Left ventricle myocardium superior (tissue), 1 donor: ENCODE results near the gene RAP1A. TPM values are rescaled to one million over a fixed set of nuclear protein-coding genes. Genes with fewer than 3 reads are reported as not detected.

Experiments used
- ATAC-seq: fragments of 200-7000 bp; cut with Tn5 transposase; one replicate; pipeline ENCODE4 v1.9.1; 2020; ENCODE audit warnings: mild to moderate bottlenecking, moderate library complexity
- DNase-seq: peaks from one replicate; pipeline ENCODE4 v3.0.0-alpha.2; 2020
- intact Hi-C: fragments of 100-400 bp; cut with micrococcal nuclease; formaldehyde crosslinking; loops from one replicate; pipeline ENCODE4 v1.11.0; 2022
- total RNA-seq: library from RNA; stranded (reverse); fragmentation: NEBNext Ultra II Directional; extraction: Animal tissue kit (Norgen Biotek cat#: 25700); gene quantifications from one replicate; pipeline ENCODE4 v1.2.1, GENCODE V29; 2021
- donor health status: DM: no; HTN: yes; CAD: no; lungs with severe emphysema.

RAP1A gene
- total RNA-seq, 1 donor from 2014 or later = 102 TPM

DNA sequence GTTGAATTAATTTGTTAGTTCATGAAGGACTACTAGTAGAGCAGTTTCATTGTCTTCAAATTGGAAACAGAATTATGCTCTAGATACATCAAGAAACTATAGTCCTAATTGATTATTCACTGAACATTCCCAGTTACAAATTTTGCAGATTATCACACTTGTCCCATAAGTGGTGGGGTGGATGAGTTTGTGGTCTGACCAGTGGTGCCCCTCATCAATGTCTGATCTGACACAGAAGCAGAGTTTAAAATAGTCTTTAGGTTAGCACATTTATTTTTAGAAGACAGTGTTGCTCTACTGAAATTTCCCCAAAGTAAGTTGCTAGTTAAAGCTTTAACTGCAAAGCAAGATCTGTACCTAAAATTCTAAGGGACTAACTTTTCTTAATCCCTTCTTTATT lies 76.7 kb downstream of the RAP1A start:
- intact Hi-C loops = no loop called here
- ATAC-seq = no peak

DNA sequence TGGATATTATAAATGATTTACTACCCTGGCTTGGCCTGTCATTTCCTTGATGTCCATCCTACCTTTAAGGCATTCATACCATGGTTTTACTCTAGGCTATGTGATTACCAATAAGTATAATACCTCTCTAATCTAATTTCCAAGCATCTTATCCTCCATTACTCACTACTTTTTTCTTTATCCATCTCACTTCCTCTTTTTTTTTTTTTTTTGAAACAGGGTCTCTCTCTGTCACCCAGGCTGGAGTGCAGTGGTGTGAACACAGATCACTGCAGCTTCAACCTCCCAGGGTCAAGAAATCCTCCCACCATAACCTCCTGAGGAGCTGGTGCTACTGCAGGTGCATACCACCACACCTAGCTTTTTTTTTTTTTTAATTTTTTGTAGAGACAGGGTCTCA lies 79.7 kb downstream of the RAP1A start:
- ATAC-seq (no peak), DNase-seq (no peak)
- intact Hi-C loops = no loop called here

More for the DNA sequence above, 76.7 kb downstream of the RAP1A start:
- no peak for DNase-seq

DNA sequence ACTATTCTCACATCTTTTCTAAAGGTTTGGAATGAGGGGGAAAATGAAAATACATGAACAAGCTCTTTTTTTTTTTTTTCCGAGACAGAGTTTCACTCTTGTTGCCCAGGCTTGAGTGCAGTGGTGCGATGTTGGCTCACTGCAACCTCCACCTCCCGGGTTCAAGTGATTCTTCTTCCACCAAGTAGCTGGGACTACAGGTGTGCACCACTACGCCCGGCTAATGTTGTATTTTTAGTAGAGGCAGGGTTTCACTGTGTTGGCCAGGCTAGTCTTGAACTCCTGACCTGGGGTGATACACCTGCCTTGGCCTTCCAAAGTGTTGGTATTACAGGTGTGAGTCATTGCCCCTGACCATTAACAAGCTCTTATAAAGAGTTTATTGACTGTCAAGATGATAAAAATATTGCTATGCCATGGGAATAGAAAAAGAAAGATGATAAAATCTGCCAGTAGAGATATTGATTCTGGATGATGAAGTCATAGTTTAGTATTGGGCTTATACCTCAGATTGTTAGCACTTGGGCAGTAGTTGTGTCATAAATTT lies 83.0 kb downstream of the RAP1A start:
- no peak for DNase-seq
- intact Hi-C loops = no loop called here
- no peak for ATAC-seq

DNA sequence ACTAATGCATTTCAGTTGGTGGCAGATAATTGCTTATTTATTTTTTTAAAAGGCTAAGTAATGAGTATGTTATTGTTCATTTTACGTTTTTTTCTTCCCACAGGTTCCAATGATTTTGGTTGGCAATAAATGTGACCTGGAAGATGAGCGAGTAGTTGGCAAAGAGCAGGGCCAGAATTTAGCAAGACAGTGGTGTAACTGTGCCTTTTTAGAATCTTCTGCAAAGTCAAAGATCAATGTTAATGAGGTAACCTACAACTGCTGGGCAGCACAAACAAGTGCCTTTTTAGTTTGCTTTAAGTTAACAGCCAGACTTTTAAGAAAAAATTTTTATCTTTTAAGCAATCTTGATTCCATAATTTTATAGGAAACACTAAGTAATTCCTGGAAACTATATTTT lies 84.7 kb downstream of the RAP1A start:
- ATAC-seq (no peak), DNase-seq (no peak)
- intact Hi-C loops = no loop called here

DNA sequence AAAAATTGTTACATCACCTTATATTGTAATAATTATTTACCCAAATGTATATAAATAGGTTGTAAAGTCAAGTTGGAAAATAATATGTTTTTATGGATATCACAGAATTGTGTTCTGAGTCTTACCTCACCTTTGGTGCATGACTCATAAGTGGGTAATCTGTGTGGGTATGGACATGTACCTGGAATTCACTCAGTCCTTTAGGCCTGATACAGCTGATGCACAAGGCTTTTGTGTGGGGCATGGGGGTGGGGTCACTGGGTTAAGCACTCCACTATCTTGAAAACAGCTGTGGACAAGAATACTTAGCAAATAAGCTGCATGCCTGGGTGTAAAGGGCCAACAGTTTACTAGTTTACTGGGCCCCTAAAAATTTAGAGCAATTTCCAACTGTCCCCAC lies 85.2 kb downstream of the RAP1A start:
- no peak for DNase-seq
- intact Hi-C loops = no loop called here
- ATAC-seq = no peak

DNA sequence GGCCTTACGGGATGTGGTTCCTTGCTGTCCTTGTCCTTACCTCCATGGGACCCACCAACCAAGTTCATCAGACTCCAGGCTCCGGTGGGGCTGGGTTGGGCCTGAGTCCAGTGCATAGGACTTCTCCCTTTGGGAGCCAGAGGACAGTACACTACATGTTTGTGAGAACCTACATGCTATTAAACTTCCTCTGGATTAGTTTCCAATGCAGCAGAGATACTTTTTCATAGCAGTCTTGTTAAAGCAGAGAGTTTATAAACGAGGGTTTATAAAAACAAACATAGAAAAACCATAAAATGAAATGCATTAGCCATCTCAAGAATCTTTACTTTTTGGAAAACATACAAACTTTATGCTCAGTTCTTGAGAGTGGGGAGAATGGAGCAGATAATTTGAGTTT lies 86.3 kb downstream of the RAP1A start:
- intact Hi-C loops = no loop called here
- no peak for DNase-seq
- no peak for ATAC-seq

DNA sequence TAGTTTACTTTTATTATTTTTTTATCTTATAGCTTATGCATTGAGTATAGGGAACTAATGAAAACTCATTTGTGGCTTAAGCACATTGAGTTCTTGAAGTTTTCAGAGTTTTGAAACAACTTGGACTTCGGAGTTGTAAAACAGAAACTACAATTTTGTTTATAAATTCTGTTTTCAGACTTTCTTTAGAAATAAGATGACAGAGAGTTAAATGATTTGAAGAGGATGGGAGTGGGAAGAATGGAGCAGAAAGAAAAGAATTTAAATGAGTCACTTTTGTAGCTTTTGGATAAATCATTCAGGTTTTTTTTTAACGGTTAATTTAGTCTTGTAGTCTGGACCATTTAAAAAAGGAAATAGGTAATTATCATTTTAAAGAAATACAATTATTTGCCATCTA lies 87.3 kb downstream of the RAP1A start:
- ATAC-seq (no peak), DNase-seq (no peak)
- intact Hi-C loops = no loop called here

DNA sequence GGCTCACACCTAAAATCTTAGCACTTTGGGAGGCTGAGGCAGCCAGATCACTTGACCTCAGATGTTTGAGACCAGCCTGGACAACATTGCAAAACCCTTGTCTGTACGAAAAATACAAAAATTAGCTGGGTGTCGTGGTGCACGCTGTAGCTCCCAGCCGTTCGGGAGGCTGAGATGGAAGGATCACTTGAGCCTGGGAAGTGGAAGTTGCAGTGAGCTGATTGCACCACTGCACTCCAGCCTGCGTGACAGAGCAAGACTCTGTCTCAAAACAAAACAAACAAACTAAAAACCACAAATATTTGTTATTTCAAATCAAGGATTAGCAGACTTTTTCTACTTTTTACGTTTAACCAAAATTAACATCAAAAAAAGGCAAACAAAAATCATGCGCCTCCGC lies 88.3 kb downstream of the RAP1A start:
- intact Hi-C loops = no loop called here
- DNase-seq = no peak

DNA sequence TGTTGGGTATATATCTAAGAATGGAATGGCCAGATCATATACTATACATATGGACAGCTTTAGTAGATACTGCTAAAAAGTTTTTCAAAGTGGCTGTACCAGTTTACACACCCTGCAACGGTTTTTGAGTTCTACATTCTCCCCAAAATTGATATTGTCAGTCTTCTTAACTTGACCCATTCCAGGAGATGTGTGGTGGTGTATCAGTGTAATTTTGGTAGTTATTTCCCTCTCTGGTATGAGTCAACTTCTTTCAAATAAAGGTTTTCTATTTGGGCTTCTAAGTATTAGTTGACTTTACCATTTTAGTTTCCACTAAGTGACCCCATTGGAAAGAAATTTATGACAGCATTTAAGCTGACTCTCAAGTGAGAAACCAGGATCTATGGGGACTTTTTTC lies 90.4 kb downstream of the RAP1A start:
- ATAC-seq = no peak
- intact Hi-C loops = loop anchor here (5.0 kb wide), 1 partner anchor 37 kb away; no protein-coding TSS in a partner anchor
- DNase-seq = no peak

More for the DNA sequence above, 88.3 kb downstream of the RAP1A start:
- ATAC-seq = no peak

DNA sequence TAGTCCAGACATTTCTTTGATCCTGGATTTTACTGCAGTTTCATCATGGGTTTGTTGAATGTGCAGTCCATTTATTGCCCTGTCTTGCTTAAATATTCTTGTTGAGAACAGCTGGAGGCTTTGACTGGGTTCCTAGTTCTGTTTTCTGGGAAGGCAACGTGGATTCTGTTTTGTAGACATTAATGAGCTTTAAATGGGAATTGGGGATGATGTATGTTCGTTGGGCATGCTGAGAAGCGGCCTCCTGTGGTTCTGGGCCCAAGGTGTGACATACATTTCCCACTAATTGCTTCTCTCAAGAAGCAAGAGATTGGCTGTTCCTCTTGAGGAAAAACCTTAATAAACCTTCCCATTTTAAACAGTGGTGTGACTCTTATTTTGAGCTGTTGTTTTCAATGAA lies 96.7 kb downstream of the RAP1A start:
- ATAC-seq (no peak), DNase-seq (no peak)
- intact Hi-C loops = no loop called here

DNA sequence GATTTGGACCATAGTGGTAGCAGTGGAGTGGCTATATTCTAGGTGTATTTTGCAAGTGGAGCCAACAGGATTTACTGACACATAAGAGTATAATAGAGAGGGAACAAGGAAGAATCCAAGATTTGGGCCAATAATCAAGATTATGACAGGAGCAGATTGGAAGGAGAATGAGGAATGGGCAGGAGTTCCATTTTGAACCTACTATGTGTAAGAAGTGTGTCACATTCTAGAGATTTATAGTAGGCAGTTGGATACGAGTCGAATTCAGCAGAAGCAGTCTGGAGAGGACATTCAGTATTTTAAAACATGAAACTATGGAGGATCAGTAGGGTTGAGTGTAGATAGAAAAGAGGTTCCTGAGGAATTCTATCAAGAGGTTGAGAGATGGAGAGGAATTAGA lies 97.9 kb downstream of the RAP1A start:
- DNase-seq (no peak), ATAC-seq (no peak)
- intact Hi-C loops = no loop called here

DNA sequence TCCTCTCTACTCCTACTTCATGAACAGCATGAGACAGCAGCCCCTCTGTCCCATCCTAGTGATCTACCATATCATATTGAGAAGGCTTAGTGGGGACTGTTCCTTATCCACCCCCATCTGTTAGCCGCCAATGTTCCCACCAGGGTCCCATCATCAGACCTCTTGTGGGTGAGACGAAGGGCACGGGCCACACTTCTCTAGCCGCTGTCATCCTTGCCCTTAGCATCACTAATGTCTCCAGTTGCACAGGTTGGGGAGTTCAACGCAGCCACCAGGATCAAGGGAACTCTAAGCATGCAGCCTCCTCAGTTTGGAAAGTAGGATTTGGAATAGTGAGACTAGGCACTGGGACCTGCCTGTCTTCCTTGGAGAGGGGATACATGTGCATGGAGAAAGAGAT lies 99.5 kb downstream of the RAP1A start:
- ATAC-seq (no peak), DNase-seq (peak; percentile 25)
- intact Hi-C loops = no loop called here

DNA sequence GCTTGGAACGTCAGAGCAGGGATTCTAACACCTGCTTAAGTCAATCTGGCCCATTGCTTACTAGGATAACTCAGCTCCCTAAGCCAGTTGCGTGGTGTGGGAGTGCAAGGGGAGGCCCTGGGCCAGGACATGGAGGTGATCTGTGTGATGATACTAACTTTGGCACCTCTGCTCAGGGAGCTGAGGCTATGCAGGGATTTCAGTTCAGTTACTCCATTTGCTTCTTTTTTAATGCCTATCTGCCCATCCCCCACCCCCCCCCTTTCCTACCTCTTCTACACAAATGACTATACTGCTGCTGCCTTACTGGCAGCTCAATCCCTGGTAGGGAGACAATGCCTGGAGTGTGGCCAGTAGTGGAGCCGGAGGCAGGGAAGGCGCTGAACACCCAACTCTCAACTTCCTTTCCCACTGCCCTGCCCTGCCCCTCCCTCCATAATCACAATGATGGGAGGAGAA lies 100.1 kb downstream of the RAP1A start:
- intact Hi-C loops = no loop called here

DNA sequence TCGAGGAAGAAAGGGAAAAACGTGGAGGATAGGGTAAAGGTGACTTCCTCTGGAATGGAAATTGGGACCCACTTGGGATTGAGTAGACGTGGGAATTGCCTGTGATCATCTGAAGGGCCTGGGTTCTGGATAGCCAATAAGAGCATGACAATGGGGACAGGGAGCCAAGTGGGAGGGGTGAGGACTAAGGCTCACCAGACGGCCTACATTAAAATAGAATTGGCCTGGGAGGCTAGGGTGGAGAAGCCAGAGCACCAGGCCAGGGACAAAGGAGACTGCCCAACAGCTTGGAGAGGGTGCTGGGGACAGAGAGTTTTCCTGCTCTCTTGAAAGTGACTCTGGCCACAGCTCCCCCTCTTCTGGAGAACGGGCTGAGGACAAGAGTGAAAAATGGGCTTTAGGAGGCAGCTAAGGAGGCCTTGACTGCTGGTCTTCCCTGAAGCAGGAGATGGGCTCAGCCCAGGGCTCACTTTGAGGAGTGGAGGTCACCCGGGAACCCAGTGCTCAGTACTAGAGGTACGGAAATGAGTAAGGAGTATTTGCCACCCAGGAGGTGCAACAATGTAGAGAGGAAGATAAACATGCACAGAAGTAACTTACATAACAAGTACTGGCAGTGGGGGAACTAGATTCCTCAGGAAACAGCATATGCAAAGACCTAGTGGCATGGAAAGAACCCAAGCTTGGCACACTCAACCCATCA lies 100.8 kb downstream of the RAP1A start:
- peak; percentile 80 for ATAC-seq
- DNase-seq = peak; percentile 52
- intact Hi-C loops = no loop called here

More for the DNA sequence above, 100.1 kb downstream of the RAP1A start:
- peak; percentile 64 for DNase-seq
- peak; percentile 50 for ATAC-seq

DNA sequence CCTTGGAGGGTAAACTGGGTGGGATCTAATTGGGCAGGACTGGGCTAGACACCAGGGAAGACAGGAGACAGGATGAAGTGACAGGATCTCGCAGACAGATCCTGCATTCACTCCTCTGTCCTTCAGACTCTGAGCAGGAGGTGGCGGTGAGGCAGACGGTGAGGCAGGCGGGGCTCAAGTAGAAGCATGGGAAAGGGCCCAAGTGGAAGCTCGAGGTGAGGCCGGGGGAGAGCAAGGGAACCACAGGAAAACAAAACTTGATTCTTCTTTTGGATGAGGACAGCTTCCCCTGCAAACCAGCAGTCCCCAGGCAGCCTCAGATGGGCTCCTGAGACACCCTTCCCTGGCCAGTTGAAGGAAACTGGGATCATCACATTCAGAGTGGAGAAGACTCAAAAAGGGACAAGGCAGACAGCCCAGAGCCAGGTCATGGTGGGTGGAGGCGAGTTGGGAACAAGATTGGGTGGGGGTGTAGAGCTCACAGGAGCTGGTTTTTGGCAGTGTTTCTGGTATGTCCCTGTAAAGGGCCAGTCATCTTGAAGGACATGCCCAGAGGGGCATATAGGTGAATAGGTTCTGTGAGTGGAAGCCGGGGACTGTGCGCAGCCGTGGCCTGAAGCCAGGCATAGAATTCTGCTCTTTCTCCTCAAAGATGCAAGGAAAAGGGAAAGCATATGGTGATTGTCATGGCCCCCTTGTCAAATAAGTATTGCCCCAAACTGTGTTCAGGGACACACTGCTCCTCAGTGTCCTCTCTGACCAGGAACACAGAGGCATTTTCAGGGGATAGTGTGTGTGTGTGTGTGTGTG lies 101.6 kb downstream of the RAP1A start:
- intact Hi-C loops = no loop called here
- DNase-seq = no peak
- ATAC-seq = peak; percentile 15

DNA sequence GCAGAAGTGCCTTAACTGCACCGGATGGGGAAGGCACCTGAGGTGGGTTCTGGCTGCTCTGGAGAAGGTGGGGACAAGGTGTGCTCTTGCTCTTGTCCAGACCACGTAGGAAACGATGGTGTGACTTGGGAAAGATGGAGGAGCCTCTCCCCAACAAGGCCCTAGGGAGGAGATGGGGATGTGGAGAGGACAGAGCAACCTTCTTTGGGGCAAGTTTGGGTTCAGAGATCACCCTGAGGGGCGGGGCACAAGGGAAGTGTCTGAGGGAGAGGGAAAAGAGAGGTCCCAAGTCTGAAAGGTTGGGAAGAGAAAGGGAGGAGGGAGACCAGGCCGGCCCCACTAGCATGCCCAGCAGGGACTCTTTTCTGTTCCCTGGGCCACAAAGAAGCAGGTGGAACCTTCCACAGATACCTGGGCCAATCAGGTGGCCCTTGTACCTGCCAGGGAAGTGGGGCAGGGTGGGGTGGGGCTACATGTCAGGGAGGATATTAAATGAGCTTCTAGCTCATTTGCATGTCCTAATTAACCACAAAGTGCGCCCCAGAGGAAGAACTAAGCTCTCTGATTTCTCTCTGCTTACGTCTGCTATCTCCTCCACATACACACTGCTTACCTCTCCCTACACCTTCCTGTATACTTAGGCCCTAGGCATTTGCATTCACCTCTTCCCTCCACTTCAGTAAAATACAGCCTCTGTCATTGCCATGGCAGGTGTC lies 103.7 kb downstream of the RAP1A start:
- intact Hi-C loops = no loop called here
- no peak for ATAC-seq
- no peak for DNase-seq

DNA sequence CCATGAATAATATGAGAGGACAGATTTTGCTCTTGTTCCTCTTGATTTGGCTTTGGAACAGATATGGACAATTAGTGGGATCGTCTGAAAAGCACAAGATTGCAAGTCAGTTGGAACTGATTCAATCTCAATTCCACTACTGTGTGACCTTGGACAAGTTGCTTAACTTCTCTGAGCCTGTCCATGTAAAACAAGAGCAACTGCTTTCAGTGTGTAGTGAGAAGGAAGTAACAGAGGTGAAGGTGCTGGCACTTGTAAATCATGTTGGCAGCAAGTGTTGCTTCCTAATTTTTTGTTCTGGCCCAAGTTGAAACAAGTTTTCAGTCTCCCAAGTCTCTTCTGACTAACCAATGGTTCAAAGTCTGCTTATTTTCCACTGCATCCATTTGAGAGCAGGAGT lies 104.3 kb downstream of the RAP1A start:
- intact Hi-C loops = no loop called here
- ATAC-seq (no peak), DNase-seq (no peak)

DNA sequence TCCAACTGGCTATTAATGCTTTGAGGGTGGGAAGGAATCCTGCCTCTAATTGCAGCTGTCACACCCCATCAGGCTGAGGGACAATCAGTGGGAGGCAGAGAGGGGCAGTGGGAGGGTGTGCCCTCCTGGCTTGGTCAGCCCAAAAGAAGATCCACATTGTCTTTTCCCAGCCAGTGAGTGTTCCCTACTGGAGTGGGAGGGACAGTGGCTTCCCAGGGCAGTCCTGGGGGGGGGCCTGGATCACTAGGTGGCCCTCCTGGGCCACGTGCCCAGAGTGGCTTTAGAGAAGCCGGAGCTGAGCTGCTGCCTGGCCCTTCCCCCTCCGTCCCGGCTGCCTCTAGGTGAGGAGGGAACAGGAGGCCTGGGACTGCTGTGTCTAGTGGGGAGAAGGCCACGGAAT lies 105.6 kb downstream of the RAP1A start:
- intact Hi-C loops = no loop called here
- peak; percentile 68 for ATAC-seq

DNA sequence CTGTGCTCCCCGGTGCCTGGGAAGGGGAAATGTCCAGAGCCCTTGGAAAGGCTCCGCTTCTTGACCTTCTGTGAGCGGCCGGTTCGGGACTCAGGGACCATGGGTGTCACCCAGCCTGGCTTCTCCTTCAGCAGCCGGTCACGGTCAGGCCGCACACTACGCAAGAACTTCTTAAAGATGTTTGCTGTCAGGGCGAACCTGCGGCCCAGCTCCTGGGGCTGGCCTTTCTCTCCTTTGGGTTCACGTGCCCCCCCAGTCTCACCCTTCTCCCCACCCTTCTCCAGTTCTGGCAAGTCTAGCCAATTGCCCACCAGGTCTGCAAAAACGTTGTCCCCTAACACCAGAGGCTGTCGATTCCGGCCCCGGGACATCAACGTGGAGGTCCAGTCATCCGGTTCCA lies 107.5 kb downstream of the RAP1A start:
- intact Hi-C loops = no loop called here
- ATAC-seq (no peak), DNase-seq (no peak)

More for the DNA sequence above, 105.6 kb downstream of the RAP1A start:
- DNase-seq = peak; percentile 88
